OCI-LY1 (cell line): ENCODE measurements around the gene PGS1.

ENCODE experiments used
- CTCF ChIP-seq: fragments of 200-600 bp; sonication (generic), shearing (Covaris generic); IDR thresholded peaks from 2 replicates; pipeline ENCODE4 v1.5.1; 2017; ENCODE audit warnings: mild to moderate bottlenecking, antibody characterized with exemption, low read length, moderate library complexity, mixed read lengths
- EZH2 ChIP-seq: fragments of 200-600 bp; sonication (generic), shearing (Covaris generic); IDR thresholded peaks from 2 replicates; pipeline ENCODE4 v1.8.0; 2017; ENCODE audit warnings: borderline replicate concordance, mixed run types, mild to moderate bottlenecking, antibody characterized with exemption, low read length, moderate library complexity, mixed read lengths

- TF ChIP-seq CTCF, result no peak
- no peak for TF ChIP-seq EZH2
Observed at GRCh38 chr17:78368348-78368747, 10.1 kb upstream of the PGS1 start.
